ENCODE measurements around the gene RPH3AL. TPM values are rescaled to one million over a fixed set of nuclear protein-coding genes. Genes with fewer than 3 reads are reported as not detected.
A peak's percentile ranks its signal among the peaks of the same experiment; 100 is the strongest.
"Not testable (repeated sequence)": the region's sequence is repeated elsewhere in the genome, so short reads cannot be mapped to it uniquely, and the experiment has no call there.

The RPH3AL gene
- total RNA-seq, 1 donor from 2014 or later = 40.5 TPM

GRCh38 chr17:282000-282911 is 70.4 kb downstream of the RPH3AL start:
- DNase-seq (ENCODE audit: low read depth) = no peak

GRCh38 chr17:281365-281999 is 71.1 kb downstream of the RPH3AL start:
- DNase-seq (ENCODE audit: low read depth) = no peak

- no peak for DNase-seq (ENCODE audit: low read depth)
These were observed 71.7 kb downstream of the RPH3AL start for GRCh38 chr17:280901-281300.

- no peak for DNase-seq (ENCODE audit: low read depth)
These were observed 72.4 kb downstream of the RPH3AL start for GRCh38 chr17:280216-280615.

GRCh38 chr17:279776-280175 is 72.8 kb downstream of the RPH3AL start:
- DNase-seq (ENCODE audit: low read depth) = peak; percentile 6

GRCh38 chr17:279331-279730 is 73.3 kb downstream of the RPH3AL start:
- DNase-seq (ENCODE audit: low read depth) = no peak

- DNase-seq (ENCODE audit: low read depth) = no peak
These were observed 73.9 kb downstream of the RPH3AL start for GRCh38 chr17:278676-279059.

GRCh38 chr17:278055-278675 is 74.4 kb downstream of the RPH3AL start:
- no peak for DNase-seq (ENCODE audit: low read depth)

GRCh38 chr17:274902-275301 is 77.7 kb downstream of the RPH3AL start:
- DNase-seq (ENCODE audit: low read depth) = no peak

- no peak for DNase-seq (ENCODE audit: low read depth)
These were observed 78.4 kb downstream of the RPH3AL start for GRCh38 chr17:273981-274832.

GRCh38 chr17:272856-273255 is 79.8 kb downstream of the RPH3AL start:
- not testable (repeated sequence) for DNase-seq (ENCODE audit: low read depth)

GRCh38 chr17:271928-272623 is 80.5 kb downstream of the RPH3AL start:
- DNase-seq (ENCODE audit: low read depth) = not testable (repeated sequence)

- DNase-seq (ENCODE audit: low read depth) = no peak
These were observed 82.7 kb downstream of the RPH3AL start for GRCh38 chr17:269616-270514.

- DNase-seq (ENCODE audit: low read depth) = no peak
These were observed 85.6 kb downstream of the RPH3AL start for GRCh38 chr17:266701-267667.

- DNase-seq (ENCODE audit: low read depth) = no peak
These were observed 86.4 kb downstream of the RPH3AL start for GRCh38 chr17:266219-266618.

GRCh38 chr17:265718-266117 is 86.9 kb downstream of the RPH3AL start:
- DNase-seq (ENCODE audit: low read depth) = no peak

- no peak for DNase-seq (ENCODE audit: low read depth)
These were observed 88.8 kb downstream of the RPH3AL start for GRCh38 chr17:263773-264172.

GRCh38 chr17:263271-263670 is 89.3 kb downstream of the RPH3AL start:
- no peak for DNase-seq (ENCODE audit: low read depth)

- no peak for DNase-seq (ENCODE audit: low read depth)
These were observed 91.0 kb downstream of the RPH3AL start for GRCh38 chr17:261635-262034.
